ENCODE data around the gene MYO10.

DNA sequence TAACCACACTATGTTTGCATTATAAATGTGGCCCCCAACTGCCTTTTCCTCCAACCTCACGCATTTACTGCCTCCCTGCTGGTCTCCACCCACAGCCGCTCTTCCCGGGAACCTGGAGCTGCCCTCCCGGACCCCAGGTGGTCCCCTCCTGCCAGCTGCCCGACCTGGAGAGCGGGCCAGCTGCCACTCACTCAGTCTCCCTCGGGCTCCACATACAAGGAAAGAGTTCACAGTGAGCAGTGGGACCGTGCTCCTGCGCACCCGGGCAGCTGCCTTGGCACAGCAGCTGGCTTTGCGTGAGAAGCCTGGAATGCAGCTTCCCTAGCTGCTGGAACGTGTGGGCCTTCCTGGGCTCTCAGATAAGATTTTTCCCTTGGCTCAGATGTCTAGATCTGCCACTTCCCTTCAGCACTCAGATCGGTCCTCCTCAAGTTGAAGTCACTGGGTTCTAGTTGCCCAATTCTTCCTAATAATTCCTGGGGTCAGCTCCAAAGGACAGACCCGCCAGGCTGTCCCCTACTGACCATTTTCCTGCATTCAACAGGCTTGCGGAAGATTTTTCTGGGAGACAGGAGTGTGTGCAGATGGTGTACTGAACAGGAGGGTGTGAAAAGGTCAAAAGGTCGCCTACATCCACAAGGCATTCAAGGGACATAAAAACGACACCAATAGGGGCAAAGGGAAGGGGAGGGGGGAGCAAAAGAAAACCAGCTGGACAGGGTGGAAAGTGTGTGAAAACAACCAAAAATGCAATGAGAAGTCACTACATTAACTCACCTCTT is 69.1 kb downstream of the MYO10 start:
- TF ChIP-seq YY1 (IDR thresholded peaks at IDR 0.05; ENCODE audit: insufficient read depth, insufficient read length): no peak
- TF ChIP-seq ZNF274 (IDR thresholded peaks at IDR 0.05; ENCODE audit: low read depth, low read length): no peak
- no peak for TF ChIP-seq SUZ12 (IDR thresholded peaks at IDR 0.05; ENCODE audit: extremely low read depth, insufficient read depth, insufficient read length)
